M059J (cell line): Measurements from ENCODE around the gene SEPTIN10. TPM values are rescaled to one million over a fixed set of nuclear protein-coding genes. Genes with fewer than 3 reads are reported as not detected.
A peak's percentile ranks its signal among the peaks of the same experiment; 100 is the strongest.
"Not testable (repeated sequence)": the region's sequence is repeated elsewhere in the genome, so short reads cannot be mapped to it uniquely, and the experiment has no call there.

Source experiments
- DNase-seq: peaks from one replicate; pipeline ENCODE4 v3.0.0-alpha.2; 2012; ENCODE audit warnings: low read depth
- total RNA-seq: library from RNA; depleted of rRNA; stranded (reverse); fragments of >200 nt; shearing (Covaris generic); gene quantifications from 2 replicates; pipeline ENCODE4 v1.2.3, GENCODE V29; 2014; rRNA removed

Gene SEPTIN10
- total RNA-seq = 47.0 and 74.5 TPM in 2 replicates

DNA sequence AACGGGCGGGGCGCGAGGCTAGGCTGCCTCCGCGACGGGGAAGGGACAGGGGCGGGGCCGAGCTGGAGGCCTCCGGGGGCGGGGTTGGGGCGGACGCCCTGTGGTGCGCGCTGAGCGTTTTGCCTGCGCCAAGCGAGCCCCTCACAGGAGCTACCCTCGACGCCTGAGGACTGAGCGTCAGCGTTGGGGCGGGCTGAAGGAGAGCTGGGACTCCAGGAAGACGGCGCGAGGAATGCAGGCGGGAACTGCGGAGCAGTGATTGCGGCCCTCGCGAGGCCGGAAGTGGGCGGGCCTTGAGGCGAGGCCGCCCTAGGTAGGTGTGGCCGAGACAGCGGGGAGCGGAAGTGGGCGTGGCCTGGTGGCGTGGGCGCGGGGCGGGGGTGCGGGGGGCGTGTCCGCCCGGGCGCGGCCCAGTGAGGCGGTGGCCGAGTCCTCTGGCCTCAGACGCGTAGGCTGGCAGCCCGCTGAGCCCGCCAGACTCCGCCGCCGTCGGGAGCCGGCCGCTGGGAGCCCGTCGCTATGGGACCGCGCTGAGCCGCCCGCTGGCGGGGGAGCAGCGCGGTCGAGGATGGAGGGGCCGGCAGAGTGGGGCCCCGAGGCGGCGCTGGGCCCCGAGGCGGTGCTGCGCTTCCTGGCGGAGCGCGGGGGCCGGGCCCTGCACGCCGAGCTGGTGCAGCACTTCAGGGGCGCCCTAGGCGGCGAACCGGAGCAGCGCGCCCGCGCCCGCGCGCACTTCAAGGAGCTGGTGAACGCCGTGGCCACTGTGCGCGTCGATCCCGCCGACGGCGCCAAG lies at the start of gene SEPTIN10, which contains the start of gene SOWAHC:
SEPTIN10 (minus strand) TSS at position 45 of the 793 bp plus-strand sequence. CDS start 139 bp downstream, outside the sequence.
SOWAHC (plus strand) TSS at position 443 of the 793 bp plus-strand sequence; CDS start at position 569, 126 bp downstream.
- DNase-seq = peak; percentile 98

DNA sequence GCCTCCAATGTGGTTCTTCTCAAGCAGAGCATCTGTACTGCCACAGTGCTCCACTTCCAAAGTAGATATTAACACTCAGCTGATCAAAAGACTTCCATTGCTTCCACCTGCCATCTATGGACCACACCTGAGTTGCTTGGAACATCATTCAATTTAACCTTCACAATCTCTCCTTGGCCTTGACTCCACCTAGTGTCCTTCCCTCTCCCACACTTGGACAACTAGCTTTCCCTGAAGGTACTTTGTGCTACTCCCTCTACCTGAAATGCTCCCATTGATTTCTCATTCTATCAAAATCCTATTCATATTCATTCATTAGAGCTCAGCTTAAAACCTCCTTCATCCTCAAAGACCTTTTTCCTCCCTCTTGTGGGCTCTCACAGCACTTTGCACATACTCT lies 49.1 kb upstream of the SEPTIN10 start:
- DNase-seq = no peak

DNA sequence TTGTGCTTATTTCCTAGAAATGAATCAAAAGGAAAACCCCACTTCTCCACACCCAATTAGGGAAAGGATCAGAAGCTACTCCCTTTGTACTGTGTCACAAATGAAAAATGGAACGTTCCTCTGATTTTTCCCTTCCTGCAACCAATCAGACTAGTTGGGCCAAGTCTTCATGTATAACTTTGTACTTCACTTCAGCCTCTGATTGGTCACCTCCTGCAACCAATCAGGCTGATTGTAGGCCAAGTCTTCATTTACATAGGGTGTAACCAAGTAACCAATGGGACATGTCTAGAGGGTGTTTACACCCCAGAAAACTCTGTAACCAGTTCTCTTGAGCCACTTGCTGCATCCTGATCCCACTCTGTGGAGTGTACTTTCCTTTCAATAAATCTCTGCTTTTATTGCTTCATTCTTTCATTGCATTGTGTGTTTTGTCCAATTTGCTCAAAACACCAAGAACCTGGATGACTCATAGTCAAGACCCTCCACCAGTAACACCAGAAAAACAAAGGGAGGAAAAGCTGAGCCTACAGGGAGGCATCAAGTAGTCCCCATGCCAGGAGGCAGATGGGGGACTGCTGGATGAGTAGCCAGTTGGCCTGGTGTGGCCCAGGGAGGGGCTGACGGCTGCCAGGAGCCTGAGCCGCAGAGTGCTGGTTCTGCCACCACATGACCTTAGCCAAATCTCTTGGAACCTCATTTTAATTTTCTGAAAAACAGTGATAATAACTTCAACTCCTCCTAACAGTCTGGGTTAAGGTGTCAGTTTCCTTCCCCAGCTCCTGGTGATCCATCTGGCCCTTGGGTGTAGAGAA lies 46.5 kb upstream of the SEPTIN10 start:
- DNase-seq = no peak

DNA sequence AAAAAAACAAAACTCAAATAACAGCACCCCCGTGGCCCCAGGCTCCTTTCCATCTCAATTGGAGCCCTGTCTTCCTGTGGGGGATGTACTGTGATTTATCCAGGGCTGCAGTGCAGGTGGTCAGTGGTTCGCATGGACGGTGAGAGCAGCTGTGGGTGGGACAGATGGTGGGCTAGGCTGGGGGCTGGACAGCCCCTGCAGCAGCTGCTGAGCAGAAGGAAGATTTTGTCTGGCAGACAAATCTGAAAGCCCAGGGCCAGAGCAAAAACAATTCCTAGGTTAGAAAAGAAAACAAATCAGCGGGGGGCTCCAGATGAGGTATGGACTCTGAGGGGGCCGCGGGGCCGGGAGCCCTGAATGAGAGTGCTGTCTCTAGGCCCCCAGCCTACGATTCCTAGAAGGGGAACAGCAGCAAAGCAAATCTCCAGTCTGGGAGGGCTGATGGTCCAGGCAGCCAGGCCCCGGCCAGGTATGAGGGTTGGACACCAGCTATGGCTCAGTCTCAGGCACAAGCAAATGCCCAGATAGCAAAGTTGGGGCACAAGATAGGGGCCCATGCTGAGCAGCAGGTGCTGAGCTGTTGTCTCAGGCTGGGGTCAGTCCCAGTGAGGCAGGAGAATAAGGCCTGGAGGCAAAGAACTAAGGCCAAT lies 45.8 kb upstream of the SEPTIN10 start:
- DNase-seq = no peak

DNA sequence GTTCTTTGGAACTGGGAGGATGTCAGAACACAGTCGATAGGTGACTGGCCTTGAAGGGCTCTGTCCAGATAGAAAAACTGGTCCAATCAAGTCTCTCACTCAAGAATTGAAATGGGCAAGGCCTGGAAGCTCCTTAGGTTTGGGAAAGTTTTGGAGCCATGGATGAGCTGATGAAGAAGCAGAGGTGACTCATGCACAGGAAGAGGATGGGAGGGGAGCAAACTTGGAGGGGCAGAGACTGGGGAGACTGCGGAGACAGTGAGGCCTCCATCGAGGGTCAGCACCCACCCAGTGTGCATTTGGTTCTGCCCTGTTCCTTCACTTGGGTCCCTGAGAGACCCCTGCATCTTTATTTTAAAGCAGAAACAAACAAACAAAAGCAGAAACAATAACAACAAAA lies 41.5 kb upstream of the SEPTIN10 start:
- DNase-seq = no peak

DNA sequence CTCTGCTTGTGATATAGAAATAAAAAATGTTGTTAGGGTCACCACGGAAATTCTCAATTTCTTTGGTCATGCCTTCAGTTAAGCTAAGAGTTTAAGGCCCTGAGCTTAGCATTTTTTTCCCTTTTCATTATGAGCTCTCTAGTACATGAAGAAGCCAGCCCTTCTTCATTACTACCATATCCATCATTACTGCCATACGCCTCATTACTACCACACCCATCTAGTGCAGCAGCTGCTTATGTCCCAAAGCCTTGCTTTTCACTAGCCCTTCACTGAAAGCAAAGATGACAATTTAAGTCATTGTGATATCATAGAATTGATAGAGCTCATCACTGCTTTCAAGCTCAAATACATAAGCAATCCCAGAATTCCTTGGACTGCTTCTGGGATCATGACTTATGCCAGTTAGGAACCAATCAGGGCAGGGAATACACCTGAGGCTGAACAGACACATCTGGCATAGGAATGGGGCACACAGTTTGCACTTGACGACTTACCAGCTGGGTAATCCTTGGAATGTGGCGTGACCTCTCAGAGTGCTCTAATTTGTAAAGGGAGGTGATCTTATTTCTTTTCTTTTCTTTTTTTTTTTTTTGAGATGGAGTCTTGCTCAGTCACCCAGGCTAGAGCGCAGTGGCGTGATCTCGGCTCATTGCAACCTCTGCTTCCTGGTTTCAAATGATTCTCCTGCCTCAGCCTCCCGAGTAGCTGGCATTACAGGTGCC lies 40.7 kb upstream of the SEPTIN10 start:
- no peak for DNase-seq

DNA sequence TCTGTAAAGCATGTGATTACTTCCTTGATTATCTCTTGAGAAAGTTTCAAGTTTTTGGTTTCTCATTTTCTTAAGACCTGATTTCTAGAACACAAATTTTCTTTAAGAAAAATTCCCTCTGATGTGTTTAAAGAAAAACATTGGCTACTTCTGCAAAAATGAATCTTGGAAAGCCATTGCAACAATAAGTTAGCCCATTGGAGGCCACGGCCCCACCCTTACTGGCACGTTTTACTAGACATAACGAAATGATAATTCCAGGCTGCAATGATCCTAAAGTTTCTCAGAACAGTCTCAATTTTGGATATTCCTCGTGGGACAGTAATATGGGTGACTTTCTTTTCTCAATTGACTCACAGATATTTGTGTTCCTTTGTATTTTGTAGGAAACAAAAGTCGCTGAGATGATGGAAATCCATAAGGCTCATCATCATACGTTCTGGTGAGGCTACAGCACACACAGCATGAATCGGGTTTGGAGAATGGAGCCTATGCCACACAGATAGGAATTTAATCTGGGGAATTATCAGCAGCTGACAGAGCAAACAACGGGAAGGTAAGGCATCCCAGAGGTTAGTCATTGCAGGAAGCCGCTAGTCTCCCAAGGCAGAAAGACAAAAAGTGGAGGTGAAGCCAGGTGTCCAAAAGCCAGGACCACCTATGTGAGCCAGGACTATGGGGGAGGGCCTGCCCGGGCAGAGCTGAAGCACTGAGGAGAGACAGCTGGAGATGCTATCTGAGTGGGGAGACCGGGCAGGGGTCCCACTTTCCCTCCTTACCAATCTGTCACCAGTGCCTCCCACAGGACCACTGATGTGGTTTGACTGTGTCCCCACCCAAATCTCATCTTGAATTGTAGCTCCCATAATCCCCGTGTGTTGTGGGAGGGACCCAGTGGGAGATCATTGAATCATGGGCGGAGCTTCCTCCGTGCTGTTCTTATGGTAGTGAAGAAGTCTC lies 36.2 kb upstream of the SEPTIN10 start:
- no peak for DNase-seq

DNA sequence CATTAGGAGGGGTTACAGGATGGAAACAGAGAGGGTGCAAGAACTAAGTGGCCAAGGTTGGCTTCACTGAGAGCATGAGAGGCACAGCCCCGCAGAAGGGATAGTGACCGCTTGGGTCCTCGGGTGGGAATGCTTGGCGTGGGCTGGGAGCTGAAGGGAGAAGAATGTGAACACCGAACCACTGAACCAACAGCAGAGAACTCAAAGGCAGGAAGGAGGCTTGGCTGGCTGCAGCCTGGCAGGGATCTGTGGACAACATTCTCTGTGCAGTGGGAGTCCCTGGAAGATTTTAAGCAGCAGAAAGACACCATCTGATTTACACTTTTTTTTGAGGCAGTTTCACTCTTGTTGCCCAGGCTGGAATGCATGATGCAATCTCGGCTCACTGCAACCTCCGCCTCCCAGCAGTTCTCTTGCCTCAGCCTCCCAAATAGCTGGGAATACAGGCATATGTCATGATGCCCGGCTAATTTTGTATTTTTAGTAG lies 34.3 kb upstream of the SEPTIN10 start:
- DNase-seq = peak; percentile 19

DNA sequence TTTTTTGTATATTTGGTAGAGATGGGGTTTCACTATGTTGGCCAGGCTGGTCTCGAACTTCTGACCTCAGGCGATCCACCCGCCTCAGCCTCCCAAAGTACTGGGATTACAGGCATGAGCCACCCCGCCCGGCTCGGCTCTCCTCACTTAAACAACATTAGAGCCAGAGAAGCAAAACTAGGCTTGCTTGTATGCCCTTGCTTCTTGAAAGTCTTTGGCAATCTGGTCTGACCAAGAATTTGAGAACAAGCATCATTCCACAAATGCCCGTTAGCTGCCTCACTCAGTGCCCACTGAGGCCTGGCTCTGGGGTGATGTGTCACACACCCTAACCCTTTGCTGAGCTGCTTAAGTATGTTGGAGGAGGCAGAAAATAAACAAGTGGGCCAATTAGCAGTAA lies 33.9 kb upstream of the SEPTIN10 start:
- DNase-seq = peak; percentile 61

DNA sequence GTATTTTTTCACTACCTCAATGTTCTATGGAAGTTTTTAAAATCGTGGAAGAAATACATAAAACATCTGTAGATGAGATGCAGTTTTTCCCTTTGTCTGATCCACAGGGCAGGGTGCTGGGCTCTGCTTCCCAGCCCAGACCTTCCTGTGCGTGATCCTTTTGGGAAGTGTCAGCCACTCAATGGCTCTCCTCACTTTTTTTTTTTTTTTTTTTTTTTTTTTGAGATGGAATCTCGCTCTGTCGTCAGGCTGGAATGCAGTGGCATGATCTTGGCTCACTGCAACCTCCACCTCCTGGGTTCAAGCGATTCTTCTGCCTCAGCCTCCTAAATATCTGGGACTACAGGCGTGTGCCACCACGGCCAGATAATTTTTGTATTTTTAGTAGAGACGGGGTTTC lies 33.2 kb upstream of the SEPTIN10 start:
- DNase-seq = peak; percentile 25

DNA sequence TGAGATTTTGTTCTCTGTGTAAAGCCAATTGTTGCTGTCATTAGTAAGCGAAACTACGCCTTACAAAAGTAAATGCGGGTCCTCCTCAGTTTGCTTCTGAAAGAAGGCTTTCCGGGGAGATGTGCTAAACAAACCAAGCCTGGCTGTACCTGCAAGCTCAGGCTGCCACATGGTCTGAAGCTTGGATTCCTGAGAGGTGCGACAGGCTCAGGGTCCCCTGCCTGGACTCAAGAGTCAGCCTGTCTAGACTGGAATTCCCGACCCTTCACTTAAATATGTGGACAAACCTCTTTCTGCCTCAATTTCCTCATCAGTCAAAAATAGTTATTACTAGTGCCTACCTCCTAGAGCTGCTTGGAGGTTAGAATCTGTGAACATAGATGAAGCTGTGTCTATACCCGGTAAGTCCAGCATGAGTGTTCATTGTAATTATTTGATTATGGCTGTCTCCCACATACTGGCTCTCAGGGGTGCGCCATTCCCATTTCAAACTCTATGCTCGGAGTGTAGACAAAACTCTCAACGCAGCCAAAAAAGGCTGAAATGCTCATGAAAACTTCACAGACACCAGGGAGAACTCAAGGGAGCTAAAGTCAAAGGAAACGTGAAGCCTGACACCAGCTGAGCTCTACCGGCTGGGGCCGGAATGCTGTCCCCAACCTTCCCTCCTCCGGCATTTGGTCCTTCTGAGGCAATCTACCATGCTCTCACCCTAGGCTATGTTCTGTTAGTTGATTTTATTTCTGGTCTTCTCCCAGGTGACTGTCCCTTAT lies 31.8 kb upstream of the SEPTIN10 start:
- no peak for DNase-seq

DNA sequence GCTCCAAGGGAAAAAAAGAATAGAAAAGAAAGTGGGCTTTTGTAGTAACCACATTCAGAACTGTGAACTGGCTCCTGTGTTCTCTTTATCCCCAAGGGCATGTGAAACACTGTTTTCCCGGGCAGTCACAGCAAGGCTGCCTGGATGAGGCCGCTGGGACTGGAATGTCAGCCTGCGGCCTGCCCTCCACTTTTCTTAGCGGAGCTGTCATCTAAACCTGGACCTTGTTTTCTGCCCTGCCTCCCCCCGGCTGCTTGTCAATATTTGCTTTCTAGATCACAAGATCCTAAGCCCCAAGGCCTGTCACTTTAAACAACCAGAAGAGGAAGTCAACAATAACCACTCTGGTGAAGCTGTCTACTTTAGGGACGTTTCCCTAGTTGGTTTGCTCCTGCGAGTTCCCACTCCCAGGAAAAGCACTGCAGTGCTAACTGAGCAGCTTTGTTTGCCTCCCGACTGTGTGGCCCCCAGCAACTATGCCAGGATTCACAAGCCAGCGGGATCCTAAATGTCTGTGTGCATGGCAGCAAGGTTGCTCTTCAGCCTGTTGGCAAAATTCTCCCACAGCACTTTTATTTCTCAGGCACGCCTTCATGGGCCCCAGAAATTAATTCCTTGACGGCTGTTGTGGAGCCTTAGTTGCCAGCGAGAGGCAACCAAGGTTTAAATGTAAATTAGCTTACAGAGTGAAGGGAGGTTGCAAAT lies 31.0 kb upstream of the SEPTIN10 start:
- DNase-seq = peak; percentile 61

DNA sequence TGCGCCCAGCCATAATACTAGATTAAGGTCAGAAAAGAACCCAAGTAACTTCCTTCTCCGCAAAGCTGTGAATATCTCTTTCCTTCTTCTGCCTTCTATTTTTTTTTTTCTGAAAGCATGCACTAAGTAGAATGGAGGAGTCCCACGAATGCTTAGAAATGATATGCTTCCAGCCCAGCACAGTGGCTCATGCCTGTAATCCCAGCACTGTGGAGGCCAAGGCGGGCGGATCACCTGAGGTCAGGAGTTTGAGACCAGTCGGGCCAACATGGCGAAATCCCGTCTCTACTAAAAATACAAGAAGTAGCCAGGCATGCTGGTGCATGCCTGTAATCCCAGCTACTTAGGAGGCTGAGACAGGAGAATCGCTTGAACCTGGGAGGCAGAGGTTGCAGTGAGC lies 26.2 kb upstream of the SEPTIN10 start:
- DNase-seq = not testable (repeated sequence)

DNA sequence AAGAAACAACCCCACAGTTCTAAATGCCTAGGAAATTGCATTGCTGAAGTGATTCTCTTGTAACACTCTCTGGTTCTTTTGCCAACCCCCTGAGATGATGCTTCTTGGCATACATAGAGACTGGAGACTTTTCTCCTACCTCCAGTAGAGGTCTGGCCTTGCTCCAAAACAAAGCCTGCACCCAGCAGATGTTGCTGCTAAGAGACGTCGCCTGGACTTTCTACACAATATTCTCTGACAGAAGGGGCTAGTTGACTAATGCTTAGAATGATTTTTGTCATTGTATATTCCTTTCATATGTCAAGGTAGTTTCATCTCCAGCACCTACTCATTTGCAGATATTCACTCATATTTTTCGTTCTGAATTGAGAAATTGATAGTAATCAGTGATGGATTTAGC lies 25.0 kb upstream of the SEPTIN10 start:
- no peak for DNase-seq

DNA sequence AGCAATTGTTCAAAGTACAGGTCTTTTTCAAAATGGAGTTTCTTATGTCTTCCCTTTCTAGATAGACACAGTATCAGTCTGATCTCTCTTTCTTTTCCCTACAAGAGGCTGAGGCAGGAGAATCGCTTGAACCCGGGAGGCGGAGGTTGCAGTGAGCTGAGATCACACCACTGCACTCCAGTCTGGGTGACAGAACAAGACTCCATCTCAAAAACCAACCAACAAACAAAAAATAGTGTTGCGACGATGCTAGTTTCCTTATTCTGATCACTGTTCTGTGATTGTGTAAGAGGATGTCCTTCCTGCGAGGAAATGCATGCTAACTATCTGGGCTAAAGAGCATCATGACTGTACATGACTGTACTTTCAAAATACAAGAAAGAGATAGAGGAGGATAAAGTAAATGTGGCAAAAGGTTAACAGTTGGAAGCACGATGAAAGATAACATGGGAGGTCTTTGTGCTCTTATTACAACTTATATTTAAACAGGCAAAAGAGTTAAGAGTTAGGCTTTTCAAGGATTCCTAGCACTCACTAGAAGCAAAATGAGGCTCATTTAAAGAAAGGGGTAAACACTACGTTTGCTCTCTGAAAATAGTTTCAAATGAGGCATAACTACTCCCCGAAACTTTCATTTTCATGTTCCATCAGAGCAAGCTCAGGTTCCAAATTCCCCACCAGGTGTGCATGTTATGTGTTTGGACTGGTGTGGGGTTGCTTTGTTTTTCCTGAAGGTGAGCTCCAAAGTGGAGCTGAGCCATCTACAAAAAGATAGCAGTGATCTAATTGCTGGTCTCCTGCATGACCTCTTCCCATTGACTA lies 24.2 kb upstream of the SEPTIN10 start:
- DNase-seq = no peak

DNA sequence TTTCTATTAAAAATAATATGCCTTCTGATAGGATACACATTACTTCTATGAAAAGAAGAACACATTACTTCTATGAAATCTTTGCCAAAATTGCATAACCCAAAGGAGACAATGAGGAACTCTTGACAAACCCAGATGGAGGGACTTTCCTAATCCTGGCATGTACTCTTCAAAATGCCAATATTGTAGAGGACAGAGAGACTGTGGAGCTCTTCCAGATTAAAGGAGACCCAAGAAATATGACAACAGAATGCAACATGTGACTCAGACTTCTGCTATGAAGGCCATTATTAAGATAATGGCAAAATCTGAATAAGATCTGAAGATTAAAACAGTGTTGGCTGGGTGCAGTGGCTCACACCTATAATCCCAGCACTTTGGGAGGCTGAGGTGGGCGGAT lies 22.6 kb upstream of the SEPTIN10 start:
- DNase-seq = no peak

DNA sequence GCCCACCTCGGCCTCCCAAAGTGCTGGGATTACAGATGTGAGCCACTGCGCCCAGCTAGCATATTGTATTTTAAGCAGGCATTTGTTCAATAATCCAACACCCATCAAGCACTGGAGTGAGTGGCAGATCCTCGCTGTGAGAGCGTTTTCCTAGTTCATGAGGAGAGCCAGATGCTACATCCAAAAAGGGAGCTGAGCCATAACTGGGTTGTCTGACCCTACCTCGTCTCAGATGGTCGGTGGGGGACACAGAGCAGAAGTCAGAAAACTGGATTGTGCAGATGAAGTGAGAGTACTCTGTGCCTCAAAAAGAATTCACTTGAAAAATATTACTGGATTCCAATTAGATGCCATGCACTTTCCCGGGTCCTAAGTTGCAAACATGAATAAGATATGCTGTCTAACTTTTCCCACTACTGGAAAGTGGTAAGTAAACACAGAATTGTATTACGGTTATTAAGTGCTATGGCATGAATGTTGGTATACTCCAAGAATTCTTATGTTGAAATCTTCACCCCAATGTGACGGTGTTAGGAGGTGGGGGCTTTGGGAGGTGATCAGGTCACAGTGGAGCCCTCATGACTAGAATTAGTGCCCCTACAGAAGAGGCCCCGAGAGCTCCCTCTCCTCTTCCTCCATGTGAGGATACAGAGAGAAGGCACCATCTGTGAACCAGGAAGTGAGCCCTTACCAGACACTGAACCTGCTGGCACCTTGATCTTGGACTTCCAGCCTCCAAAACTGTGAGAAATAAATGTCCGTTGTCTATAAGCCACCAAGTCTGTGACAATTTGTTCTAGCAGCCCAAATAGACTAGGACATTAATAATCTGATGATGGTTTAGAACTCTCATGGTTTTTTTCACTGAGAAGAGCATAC lies 21.9 kb upstream of the SEPTIN10 start:
- DNase-seq = no peak
